Natural killer cell (primary cell): ENCODE results near the gene DLL4. TPM values are rescaled to one million over a fixed set of nuclear protein-coding genes. Genes with fewer than 3 reads are reported as not detected.

Source experiments
- ATAC-seq, 3 donors: fragments of 150-1000 bp in 2 of 3; fragments of 200-7000 bp in 1 of 3; cut with Tn5 transposase; 1 replicate in 1 of 3; 2 replicates in 2 of 3; pipeline ENCODE4 v1.10.0; 2021; ENCODE audit warnings: mild to moderate bottlenecking in 2 of 3, moderate library complexity in 2 of 3
- DNase-seq, 2 donors: peaks; one replicate each; pipeline versions ENCODE4 v3.0.0 to v3.0.0-alpha.2; 2013 to 2021; ENCODE audit warnings: mixed read lengths in 1 of 2
- H3K27ac ChIP-seq: one replicate; pipeline ENCODE4 v1.5.1; 2013; ENCODE audit warnings: mild to moderate bottlenecking, low read length
- H3K27me3 ChIP-seq: one replicate; pipeline ENCODE4 v1.6.1; 2013; ENCODE audit warnings: low read length; ENCODE audit not compliant: control insufficient read depth, insufficient read depth
- H3K36me3 ChIP-seq: one replicate; pipeline ENCODE4 v1.6.1; 2013; ENCODE audit warnings: low read length; ENCODE audit not compliant: control insufficient read depth, insufficient read depth
- H3K4me1 ChIP-seq: one replicate; pipeline ENCODE4 v1.6.1; 2013; ENCODE audit warnings: low read length; ENCODE audit not compliant: control insufficient read depth, insufficient read depth
- H3K4me3 ChIP-seq: one replicate; pipeline ENCODE4 v1.5.1; 2013; ENCODE audit warnings: low read length
- H3K9me3 ChIP-seq: one replicate; pipeline ENCODE4 v1.6.1; 2013; ENCODE audit warnings: low read length; ENCODE audit not compliant: control insufficient read depth, insufficient read depth
- H3K27ac Mint-ChIP-seq, 2 donors: one replicate each; pipeline ENCODE4 v1.8.0; 2022; ENCODE audit warnings: mild to moderate bottlenecking in 2 of 2, mixed read lengths in 2 of 2, moderate library complexity in 1 of 2
- H3K27me3 Mint-ChIP-seq, 2 donors: one replicate each; pipeline ENCODE4 v1.8.0; 2022; ENCODE audit warnings: low read depth in 2 of 2, mixed read lengths in 2 of 2
- H3K36me3 Mint-ChIP-seq: one replicate; pipeline ENCODE4 v1.8.0; 2022; ENCODE audit warnings: mixed read lengths
- H3K4me1 Mint-ChIP-seq, 2 donors: one replicate each; pipeline ENCODE4 v1.8.0; 2022; ENCODE audit warnings: mixed read lengths in 2 of 2
- H3K4me3 Mint-ChIP-seq: one replicate; pipeline ENCODE4 v1.8.0; 2022; ENCODE audit warnings: mild to moderate bottlenecking, moderate library complexity, mixed read lengths
- H3K9me3 Mint-ChIP-seq, 2 donors: one replicate each; pipeline ENCODE4 v1.8.0; 2022; ENCODE audit warnings: mixed read lengths in 2 of 2
- WGBS: methylation state at CpG from one replicate; pipeline ENCODE4 v1.1.7; 2013; ENCODE audit warnings: missing lambda C conversion rate; ENCODE audit not compliant: insufficient coverage; 5-methylcytosine and 5-hydroxymethylcytosine counted together
- intact Hi-C: fragments of 100-400 bp; cut with micrococcal nuclease; formaldehyde crosslinking; loops from one replicate; pipeline ENCODE4 v1.14.2; 2022
- total RNA-seq, 4 donors: library from RNA; stranded (reverse); fragments of 120-200 nt in 1 of 4; gene quantifications; one replicate each; pipeline versions ENCODE4 v1.2.3 to v1.2.4, GENCODE V29; 2013 to 2022
- TF ChIP-seq, protein P1 (sequence below): fragments of 200-600 bp; IDR thresholded peaks from one replicate; pipeline ENCODE4 v1.8.0; 2022; ENCODE audit warnings: antibody characterized with exemption

DLL4 gene
- total RNA-seq, 3 donors from 2014 or later (not counting 1 experiment from before 2014, with no cell fraction given), result 0.10 to 0.16 TPM; not detected in 1

DNA sequence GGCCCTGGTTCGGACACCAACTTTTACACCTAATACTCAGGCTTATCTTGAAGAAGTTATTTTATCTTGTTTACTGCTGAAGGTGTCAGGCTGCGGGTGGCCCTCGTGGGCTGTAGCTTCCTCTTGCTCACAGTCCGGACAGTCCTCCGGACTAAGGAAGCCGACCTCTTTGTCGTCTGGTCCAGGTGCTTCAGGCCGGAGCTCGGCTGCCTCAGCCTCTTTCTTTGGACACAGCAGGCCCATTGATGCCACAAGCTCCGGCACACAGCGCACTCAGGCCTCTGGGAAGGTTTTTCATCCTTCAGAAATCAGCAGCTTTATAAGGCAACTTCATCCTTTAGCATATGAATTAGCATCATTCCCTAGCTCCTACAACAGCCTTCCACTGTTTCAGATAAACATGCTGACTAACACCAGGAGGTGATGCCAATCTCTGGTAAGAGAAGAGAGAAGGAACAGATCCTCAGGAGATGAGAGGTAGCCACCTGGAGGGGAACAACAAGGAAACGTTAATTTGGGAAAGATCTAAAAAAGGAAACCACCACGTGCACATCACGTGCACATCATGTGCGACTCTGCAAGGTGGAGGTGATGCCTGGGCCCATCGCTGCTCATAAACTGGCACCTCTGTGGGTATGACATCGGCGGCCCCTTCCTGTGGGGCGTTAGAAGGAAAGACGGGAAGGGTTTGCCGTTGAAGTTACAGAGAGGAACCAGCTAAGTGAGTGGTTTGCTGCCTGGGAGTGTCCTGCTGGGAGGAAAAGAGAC is 19.8 kb downstream of the DLL4 start:
- Mint-ChIP-seq H3K4me1 (peaks cover 0 to 17% of the 10 kb centered on the region in 2 donors), H3K27ac (no peak overlapping the region), H3K27me3 (peaks cover 6 to 15% of the 10 kb centered on the region in 2 donors), H3K4me3 (no peak overlapping the region), H3K9me3 (no peaks in the 10 kb centered on the region), H3K36me3 (no peaks in the 10 kb centered on the region)
- Histone ChIP-seq H3K27me3 (no peaks in the 10 kb centered on the region), H3K9me3 (no peaks in the 10 kb centered on the region), H3K4me1 (peaks cover 16% of the 10 kb centered on the region), H3K4me3 (no peak overlapping the region), H3K27ac (no peak overlapping the region), H3K36me3 (no peaks in the 10 kb centered on the region)
- ATAC-seq (no peak), DNase-seq (no peak)
- intact Hi-C loops, result no loop called here
- TF ChIP-seq, protein P1, sequence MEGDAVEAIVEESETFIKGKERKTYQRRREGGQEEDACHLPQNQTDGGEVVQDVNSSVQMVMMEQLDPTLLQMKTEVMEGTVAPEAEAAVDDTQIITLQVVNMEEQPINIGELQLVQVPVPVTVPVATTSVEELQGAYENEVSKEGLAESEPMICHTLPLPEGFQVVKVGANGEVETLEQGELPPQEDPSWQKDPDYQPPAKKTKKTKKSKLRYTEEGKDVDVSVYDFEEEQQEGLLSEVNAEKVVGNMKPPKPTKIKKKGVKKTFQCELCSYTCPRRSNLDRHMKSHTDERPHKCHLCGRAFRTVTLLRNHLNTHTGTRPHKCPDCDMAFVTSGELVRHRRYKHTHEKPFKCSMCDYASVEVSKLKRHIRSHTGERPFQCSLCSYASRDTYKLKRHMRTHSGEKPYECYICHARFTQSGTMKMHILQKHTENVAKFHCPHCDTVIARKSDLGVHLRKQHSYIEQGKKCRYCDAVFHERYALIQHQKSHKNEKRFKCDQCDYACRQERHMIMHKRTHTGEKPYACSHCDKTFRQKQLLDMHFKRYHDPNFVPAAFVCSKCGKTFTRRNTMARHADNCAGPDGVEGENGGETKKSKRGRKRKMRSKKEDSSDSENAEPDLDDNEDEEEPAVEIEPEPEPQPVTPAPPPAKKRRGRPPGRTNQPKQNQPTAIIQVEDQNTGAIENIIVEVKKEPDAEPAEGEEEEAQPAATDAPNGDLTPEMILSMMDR, result no peak
- 69% methylated on average over 21 of the region's 21 CpGs for WGBS

DNA sequence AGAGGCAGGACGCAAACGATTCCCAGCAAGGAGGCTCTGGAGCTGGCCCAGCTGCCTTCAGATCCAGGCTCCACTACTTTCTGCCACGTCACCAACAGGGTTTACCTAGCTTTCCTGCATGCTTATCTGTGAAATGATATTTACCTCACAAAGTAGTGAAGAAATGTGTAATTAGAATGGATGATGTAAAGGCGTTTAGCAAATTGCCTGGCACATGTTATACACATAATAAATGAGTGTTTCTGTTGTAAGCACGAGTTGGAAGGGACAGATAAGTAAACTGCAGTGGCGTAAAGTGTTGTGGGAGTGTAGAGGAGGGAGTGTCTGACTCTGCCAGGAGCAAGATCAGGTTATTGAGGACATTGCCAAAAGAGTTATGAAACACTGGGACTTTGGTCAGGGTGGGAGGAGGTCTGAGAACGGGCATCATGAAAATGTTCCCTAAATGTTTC is 20.6 kb downstream of the DLL4 start:
- TF ChIP-seq, protein P1, result no peak
- intact Hi-C loops, result no loop called here
- Histone ChIP-seq H3K9me3 (no peaks in the 10 kb centered on the region), H3K27me3 (no peaks in the 10 kb centered on the region), H3K36me3 (no peaks in the 10 kb centered on the region), H3K4me3 (no peak overlapping the region), H3K27ac (no peak overlapping the region), H3K4me1 (peaks cover 18% of the 10 kb centered on the region)
- ATAC-seq (no peak), DNase-seq (no peak)
- 69% methylated on average over 7 of the region's 7 CpGs for WGBS
- Mint-ChIP-seq H3K27me3 (peaks cover 6 to 15% of the 10 kb centered on the region in 2 donors), H3K4me3 (no peak overlapping the region), H3K27ac (no peak overlapping the region), H3K4me1 (peaks cover 0 to 11% of the 10 kb centered on the region in 2 donors), H3K36me3 (no peaks in the 10 kb centered on the region), H3K9me3 (no peaks in the 10 kb centered on the region)

DNA sequence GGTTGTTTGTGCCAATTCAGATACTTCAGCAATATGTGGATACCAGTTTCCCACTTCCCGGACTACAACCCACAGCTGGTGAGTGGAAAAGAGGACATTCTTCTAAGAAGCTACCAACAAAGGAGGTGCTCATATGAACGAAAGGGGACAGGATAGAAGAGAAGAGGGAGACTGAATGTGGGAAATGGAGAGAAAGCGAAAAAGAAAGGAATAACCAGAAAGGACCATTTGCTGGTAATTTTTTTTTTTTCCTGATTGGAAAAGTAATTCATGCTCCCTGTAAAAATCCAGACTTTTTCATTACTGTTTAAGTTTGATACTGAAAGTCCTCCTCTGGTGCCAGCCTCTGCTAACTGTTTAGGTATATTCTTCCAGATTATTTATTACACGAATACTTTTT is 22.6 kb downstream of the DLL4 start:
- no peaks in the 10 kb centered on the region for H3K36me3 Mint-ChIP-seq
- H3K27me3 Mint-ChIP-seq, result peaks cover 0 to 15% of the 10 kb centered on the region in 2 donors
- H3K9me3 ChIP-seq, result no peaks in the 10 kb centered on the region
- H3K4me3 ChIP-seq, result no peak overlapping the region
- H3K36me3 ChIP-seq, result no peaks in the 10 kb centered on the region
- DNase-seq (no peak), ATAC-seq (no peak)
- no peaks in the 10 kb centered on the region for H3K27me3 ChIP-seq
- 100% methylated on average over 3 of the region's 4 CpGs for WGBS
- TF ChIP-seq, protein P1, result no peak
- intact Hi-C loops, result loop anchor here (2.0 kb wide), 1 partner anchor 45 kb away; no protein-coding TSS in a partner anchor
- peak overlapping the region; percentile 55 for H3K4me3 Mint-ChIP-seq
- H3K27ac Mint-ChIP-seq, result no peak overlapping the region
- no peak overlapping the region for H3K27ac ChIP-seq
- H3K4me1 ChIP-seq, result peaks cover 18% of the 10 kb centered on the region
- H3K9me3 Mint-ChIP-seq, result no peaks in the 10 kb centered on the region
- peaks cover 0 to 11% of the 10 kb centered on the region in 2 donors for H3K4me1 Mint-ChIP-seq
